HG03565 (cell line): Measurements from ENCODE around the gene TRNP1.

Experiments used
- ATAC-seq: cut with Tn5 transposase; IDR thresholded peaks from one replicate; pipeline ENCODE4 v1.9.1; 2021; ENCODE audit warnings: mild to moderate bottlenecking, moderate library complexity; ENCODE audit not compliant: unreplicated experiment

The TRNP1 gene

DNA sequence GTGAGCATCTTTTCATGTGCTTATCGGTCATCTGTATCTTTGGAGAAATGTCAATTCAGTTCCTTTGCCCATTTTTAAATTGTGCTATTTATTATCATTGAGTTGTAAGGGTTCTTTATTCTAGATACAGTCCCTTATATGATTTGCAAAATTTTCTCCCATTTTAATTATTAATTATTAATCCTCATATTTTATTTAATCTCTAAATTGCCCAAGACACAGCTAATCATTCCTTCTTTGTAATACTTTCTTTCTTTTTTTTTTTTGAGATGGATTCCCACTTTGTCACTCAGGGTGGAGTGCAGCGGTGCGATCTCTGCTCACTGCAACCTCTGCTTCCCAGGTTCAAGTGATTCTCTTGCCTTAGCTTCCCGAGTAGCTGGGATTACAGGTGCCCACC is 32.2 kb downstream of the TRNP1 start:
- ATAC-seq, result no peak

DNA sequence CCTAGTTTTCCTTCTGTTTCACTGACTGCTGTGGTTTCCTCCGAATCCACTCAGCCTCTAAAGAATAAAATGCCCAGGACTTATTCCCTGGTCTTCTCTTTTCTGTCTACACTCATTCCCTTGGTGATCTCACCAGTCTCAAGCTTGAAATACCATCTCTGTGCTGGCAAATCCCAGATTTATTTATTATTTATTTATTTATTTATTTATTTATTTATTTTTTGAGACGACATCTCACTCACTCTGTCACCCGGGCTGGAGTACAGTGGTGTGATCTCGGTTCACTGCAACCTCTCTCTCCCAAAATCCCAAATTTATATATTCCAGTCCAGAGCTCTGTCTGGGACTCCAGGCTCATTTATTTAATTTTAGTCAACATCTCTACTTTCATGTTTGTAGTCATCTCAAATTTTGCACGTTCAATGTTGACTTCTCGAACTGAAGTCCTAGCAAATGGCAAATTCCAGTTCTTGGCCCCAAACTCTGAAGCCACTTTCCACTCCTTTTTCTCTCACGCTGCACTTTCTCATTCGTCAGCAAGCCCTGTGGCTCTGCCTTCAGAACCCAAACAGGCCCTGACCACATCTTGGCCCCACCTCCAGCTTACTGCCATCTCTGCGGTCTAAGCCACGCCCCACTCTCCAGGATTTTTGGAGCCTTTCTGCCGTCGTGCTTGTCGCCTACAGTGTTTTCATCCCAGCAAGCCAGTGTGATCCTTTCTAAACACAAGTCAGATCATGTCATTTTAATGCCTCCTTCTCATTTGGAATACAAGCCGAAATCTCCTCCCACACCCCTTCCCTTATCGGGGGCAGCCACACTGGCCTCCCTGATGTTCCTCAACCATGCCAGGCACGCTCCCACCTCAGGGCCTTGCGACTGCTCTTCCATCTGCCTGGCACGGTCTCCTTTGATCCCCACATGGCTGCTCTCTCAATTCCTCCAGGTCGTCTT is 33.4 kb downstream of the TRNP1 start:
- ATAC-seq, result no peak

DNA sequence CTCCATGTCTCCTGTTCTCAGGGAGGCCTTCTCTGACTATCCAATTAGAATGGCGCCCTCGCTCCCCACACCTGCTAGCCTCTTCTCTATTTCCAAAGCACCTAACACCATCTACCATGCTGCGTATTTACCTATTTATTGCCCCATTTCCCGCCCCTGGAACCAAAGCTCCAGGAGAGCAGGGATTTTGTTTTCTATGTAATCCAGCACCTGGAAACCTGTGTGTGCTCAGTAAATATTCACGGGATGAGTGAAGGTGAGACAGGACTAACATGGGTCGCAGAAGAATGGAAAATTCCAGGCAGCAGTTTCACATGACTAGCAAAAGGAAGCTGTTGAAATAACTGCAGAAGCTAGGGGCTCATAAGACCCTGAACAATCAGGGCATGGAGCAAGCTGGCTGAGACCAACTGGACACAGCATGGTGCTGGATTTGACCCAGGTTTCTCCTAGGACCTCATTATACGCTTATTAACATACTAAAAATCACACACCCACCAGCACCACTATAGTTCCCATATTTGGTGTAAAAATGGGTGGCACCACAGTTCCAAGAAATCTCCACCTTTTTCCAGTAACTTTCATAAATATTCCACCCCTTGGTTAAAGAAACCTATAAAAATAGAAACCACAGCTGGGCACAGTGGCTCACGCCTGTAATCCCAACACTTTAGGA is 34.2 kb downstream of the TRNP1 start:
- ATAC-seq, result no peak

DNA sequence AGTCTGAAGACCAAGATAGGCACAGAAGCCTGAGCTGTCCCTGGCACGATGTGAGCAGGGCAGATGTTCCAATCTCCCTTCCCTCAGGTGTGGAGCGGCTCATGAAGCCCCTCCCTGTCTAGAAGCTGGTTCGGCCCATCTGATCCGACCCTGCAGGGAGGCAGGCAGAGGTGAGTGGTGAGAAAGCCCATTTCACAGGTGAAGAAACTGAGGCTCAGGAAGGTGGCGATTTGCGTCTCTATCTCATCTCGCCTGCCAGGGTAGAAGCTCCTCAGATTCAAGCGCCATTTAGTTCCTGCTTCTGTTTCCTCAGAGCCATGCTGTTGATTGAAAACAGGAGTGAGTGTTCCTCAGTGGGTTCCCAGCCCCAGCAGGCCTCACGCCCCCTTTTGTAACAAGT is 36.0 kb downstream of the TRNP1 start:
- no peak for ATAC-seq

DNA sequence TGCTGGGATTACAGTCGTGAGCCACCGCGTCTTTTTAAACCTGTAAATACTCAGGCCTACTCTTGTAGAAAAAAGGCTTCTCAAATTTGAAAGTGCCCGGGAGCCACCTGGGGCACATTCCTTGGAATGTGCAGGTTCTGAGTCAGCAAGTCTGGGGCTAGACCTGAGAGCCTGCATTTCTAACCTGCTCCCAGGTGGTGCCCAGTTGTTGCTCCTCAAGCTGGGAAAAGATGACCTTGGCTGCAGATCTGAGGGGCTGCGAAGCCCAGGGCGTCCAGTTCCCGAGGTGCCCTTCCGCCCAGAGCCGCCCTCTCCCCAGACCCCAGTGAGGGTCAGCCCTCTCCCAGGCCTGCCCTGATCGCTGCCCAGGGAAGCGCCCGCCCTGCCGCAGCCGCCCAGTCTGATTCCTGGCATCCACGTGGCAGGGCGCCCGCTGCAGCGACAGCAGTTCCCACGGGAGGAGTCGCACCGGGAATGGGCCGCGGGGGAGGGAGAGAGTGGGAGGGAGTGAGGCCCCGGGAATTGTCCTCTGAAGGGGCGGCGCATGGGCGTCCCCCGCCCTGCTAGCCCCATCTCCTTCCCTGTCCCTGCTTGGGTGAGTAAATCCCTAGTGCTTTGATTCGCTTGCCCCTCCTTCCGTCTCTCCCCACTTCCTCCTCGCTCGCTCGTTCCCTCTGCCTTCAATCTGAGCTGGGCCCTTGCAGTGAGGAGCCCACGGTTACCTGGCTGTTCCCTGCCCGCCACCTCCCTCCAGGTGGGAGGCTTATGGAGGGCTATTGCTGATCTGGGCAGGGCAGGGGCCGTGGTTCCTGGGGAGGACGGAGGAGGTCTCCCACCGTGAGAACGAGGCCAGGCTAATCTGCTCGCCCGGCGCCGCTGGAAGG is 38.0 kb downstream of the TRNP1 start:
- no peak for ATAC-seq

DNA sequence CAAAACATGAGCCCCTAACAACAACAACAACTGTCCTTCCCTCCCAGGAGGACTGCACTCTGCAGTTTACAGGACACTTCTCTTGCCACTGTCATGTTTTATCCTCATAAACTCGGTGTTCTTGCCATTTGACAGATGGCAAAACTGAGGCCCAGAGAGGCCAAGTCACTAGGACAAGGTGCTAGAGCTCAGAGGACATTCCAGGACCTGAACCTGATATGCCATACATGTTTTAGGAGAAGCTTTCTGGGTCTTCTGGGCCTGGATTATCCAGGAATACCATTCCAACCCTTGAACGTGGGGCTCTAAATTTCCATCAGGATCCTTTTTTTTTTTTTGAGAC is 38.6 kb downstream of the TRNP1 start:
- no peak for ATAC-seq

DNA sequence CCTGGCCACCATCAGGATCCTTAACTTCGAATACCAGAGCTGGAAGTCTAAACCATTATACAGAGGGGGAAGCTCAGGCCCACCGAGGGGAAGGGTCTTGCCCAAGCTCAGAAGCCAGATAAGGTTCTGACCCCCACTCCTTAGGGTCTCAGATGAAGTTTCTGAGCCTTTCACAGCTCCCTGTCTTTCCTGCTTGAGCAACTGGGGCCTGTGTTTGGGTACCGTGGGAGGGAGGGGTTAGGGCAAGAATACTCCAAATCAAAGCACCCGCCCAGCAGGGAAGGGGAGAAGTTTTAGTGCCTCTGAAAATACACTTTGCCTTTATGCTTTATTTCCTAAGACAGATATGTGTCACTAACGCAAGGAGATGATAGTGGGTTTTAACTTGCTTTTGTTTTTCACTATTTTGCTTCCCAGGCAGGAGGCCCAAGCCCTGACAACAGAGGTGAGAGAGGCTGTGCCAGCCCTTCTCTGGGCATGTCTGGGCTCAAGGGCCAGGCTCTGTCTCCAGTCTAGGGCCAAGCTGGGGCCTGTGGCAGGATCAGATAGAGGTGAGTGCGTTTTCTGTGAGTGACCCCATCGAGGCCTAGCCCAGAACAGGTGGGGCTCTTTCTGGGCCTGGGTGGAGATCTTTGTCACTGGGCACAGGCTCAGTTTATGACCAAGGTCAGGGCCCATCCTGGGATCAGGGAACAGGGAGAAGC is 39.7 kb downstream of the TRNP1 start:
- ATAC-seq, result no peak

DNA sequence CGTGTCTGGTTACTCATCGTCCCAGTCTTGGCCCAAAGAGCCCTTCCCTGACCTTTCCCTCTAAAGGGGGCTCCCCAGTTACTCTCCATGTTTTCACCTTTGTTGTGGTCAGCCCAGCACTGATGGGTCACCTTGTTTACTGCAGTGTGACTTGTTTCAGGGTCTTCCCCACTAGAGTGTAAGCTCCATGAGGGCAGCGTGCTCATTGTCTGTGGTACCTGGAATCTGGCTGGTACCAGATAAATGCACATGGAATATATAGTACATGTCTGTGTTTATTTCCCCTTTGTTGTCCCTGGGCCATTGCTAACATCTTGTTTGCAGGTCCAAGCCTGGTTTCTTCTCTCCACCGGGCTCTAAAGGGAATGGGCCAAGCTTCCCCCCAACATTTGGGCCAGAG is 41.9 kb downstream of the TRNP1 start:
- no peak for ATAC-seq

DNA sequence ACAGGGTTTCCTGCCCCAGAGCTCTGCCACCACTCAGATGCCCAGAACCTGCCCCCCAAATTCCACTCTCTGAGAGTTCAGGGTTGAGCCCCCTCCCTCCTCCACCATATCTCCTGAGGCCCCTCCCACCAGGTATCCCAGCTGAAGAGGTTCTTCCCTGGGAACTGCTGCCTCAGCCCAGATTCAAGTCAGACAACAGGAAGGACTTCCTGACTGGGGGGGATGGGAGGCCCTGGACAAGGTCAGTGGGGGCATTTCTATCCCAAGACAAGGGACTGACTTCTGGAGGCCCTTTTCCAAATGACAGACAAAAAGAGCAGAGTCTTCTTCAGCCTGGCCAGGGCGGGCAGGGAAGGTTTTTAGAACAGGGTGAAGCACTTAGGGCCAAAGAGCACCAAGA is 43.2 kb downstream of the TRNP1 start:
- no peak for ATAC-seq

DNA sequence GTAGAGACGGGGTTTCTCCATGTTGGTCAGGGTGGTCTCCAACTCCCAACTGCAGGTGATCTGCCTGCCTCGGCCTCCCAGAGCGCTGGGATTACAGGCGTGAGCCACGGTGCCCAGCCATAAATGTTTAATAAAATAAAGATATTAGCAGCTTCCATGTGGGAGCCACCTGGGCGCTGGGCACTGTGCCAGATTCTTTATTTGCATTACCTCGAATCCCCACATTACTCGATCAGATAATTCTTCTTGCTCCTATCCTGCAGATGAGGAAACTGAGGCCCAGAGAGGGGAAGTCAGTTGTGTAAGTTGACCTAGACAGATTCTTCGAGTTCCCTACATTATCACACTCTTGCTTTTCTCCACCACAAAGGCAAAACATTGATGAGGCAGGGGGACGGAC is 44.0 kb downstream of the TRNP1 start:
- ATAC-seq, result no peak

DNA sequence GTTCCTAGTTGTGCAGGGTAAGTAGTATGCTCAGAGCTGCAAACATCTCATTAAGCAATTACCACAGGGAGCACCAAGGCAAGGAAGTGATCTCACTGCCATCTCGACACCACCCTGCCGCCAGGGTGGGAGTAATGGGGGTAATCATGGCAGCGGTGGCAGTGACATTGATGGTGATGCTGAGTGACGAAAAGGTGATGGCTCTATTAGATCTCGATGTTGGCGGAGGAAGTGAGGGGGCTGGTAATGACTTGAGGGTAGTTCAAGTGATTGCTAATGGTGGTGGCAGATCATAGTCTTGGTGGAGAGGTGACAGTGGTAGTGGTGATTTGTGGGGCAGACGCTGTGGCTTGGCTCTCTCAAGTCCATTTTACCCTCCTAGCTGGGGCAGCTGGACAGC is 44.5 kb downstream of the TRNP1 start:
- no peak for ATAC-seq

DNA sequence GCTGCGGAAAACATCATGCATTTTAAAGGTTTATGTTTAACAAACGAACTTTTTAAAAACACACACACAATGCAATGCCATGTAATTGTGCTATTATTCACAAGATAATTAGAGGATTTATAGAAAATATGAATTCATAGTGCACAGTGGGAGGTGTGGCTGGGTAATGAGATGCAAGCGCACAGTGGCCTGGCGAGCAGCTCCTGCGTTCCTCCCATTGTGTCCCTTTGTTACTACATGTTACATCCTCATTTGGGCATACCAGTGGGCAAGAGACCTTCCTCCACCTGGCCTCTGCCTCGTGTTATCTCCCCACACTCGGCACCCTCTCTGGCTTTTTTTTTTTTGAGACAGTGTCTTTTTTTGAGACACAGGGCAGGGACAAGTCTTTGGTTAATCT is 49.2 kb downstream of the TRNP1 start:
- no peak for ATAC-seq

DNA sequence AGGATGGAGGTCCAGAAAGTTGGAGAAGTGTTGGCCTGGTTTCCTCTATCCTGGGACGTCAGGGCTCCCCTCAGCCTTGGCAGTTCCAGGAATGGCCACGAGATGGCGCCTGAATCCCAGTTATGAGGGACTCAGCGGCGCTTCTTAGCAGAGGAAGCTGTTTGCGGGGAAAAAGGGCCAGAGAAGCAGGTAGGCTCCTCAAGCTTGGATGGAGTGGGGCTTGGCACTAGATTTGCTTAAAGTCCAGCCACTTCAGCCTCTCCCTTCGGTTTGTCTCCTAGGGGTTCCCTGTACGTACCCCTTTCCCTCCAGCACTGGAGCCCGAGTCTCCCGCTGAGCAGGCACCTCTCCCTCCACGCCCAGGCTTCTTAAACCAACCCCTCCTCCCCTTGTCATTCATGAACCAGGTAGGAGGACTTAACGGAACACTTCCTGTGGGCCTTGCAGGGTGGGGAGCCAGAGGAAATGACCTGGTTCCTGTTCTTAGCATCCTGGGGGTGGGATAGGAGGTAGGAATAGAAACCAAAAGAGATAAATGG is 51.2 kb downstream of the TRNP1 start:
- no peak for ATAC-seq

DNA sequence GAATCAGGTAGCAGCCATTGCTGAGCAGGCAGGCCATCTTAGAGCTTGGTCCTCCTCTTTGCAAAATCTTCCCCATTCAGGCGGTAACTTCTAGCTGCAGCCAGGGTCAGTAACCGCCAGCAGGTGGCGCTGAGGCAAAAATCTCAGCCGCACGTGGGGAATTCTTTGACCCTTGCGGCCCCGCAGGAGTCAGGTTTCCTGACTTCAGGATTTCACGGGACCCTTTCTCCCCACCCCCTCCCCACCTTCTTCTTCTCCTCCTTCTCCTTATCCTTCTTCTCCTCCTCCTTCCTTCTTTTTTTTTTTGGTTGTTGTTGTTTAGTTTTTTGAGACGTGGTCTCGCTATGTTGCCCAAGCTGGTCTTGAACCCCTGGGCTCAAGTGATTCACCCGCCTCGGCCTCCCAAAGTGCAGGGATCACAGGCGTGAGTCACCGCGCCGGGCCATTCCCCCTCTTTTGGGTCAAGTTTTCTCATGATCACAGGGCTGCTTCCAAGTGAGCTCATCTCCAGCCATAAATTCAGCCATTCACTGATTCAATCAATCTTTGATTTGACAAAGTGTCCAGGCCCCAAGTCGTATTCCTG is 52.6 kb downstream of the TRNP1 start:
- ATAC-seq, result no peak

DNA sequence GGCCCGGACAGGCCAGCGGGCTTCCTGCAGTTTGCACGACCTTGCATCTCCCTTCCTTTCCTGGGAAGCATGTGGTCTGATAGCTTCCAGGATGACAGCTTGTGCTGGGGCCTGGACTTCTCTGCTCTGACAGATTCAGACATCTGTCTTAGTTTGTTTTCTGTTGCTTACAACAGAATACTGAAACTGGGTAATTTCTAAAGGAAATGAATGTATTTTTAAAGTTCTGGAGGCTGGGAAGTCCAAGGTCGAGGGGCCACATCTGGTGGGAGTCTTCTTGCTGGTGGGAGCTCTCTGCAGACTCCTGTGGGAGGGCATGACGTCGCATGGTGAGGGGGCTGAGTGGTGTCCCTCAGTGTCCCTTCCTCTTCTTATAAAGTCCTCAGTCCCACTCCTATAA is 54.4 kb downstream of the TRNP1 start:
- no peak for ATAC-seq

DNA sequence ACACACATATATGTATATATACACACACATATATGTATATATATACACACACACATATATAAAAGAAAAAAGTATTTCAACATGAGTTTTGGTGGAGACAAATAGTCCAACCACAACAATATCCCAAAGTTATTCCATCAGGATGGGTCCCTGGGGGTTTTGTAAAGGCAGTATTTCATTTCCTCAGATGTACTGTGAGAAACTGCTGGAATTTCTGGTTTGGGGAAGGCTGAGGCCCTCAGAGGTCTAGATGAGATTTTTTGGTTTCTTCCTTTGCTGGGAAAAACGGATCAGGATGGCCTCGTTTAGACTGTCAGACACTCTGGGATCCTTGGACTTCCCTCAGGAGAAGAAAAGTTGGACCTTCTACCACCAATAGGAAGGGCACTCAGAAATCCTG is 55.6 kb downstream of the TRNP1 start:
- ATAC-seq, result no peak

DNA sequence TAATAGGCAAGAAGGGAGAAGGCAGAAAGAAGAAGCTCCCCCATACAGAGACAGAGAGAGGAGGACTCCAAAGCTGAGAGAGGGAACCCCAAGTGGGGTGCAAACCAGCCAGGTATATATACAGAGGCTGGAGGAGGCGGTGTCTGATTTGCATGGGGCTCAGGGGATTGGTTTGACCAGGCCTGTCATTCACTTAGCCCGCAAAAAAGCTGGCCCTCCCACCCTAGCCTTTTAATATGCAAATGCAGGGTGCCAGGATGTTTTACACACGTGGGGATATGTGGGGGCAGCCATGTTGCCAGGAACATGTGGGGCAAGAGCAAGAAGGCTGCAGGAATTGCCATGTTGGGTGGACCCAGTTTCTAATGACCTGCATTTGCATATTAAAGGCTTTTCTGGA is 56.1 kb downstream of the TRNP1 start:
- ATAC-seq, result no peak
